Duodenal mucosa (tissue), 2 donors: ENCODE measurements around the gene RAB36.

Source experiments
- H3K27ac ChIP-seq: one replicate; pipeline ENCODE4 v1.7.0; 2013; ENCODE audit warnings: low read depth, low read length
- H3K27me3 ChIP-seq, 2 donors: one replicate each; pipeline ENCODE4 v1.7.0; 2013; ENCODE audit warnings: low read length in 2 of 2, control low read depth in 1 of 2; ENCODE audit not compliant: insufficient read depth in 2 of 2, control insufficient read depth in 1 of 2
- H3K36me3 ChIP-seq, 2 donors: one replicate each; pipeline ENCODE4 v1.7.0; 2013; ENCODE audit warnings: low read length in 2 of 2, control low read depth in 1 of 2; ENCODE audit not compliant: insufficient read depth in 2 of 2, control insufficient read depth in 1 of 2
- H3K4me1 ChIP-seq, 2 donors: one replicate each; pipeline ENCODE4 v1.7.0; 2013; ENCODE audit warnings: low read length in 2 of 2, control low read depth in 1 of 2; ENCODE audit not compliant: insufficient read depth in 2 of 2, control insufficient read depth in 1 of 2
- H3K4me3 ChIP-seq, 2 donors: one replicate each; pipeline ENCODE4 v1.7.0; 2013; ENCODE audit warnings: low read length in 2 of 2, low read depth in 1 of 2
- H3K9ac ChIP-seq, 2 donors: one replicate each; pipeline ENCODE4 v1.7.0; 2013; ENCODE audit warnings: low read length in 2 of 2, low read depth in 1 of 2
- H3K9me3 ChIP-seq, 2 donors: one replicate each; pipeline ENCODE4 v1.7.0; 2013; ENCODE audit warnings: low read length in 2 of 2, control low read depth in 1 of 2; ENCODE audit not compliant: control insufficient read depth in 1 of 2

Gene RAB36

GRCh38 chr22:23150762-23151161 lies 5.5 kb downstream of the RAB36 start:
- Histone ChIP-seq H3K9ac (no peak overlapping the region), H3K9me3 (no peaks in the 10 kb centered on the region), H3K36me3 (no peaks in the 10 kb centered on the region), H3K4me3 (no peak overlapping the region), H3K27ac (no peak overlapping the region), H3K27me3 (no peaks in the 10 kb centered on the region), H3K4me1 (peaks cover 2 to 5% of the 10 kb centered on the region in 2 donors)

- Histone ChIP-seq H3K4me1 (peaks cover 0 to 7% of the 10 kb centered on the region in 2 donors), H3K9me3 (no peaks in the 10 kb centered on the region), H3K27ac (no peak overlapping the region), H3K9ac (no peak overlapping the region), H3K4me3 (no peak overlapping the region), H3K27me3 (no peaks in the 10 kb centered on the region), H3K36me3 (no peaks in the 10 kb centered on the region)
These were observed 6.5 kb downstream of the RAB36 start for GRCh38 chr22:23151827-23152226.

- H3K9ac ChIP-seq: no peak overlapping the region
- H3K4me3 ChIP-seq: peak overlapping the region in 1 of 2 donors; percentile 13
- H3K27ac ChIP-seq: no peak overlapping the region
- no peaks in the 10 kb centered on the region for H3K27me3 ChIP-seq
- H3K36me3 ChIP-seq: no peaks in the 10 kb centered on the region
- H3K9me3 ChIP-seq: no peaks in the 10 kb centered on the region
- H3K4me1 ChIP-seq: peaks cover 0 to 13% of the 10 kb centered on the region in 2 donors
These were observed 7.2 kb downstream of the RAB36 start for GRCh38 chr22:23152238-23153114.

- Histone ChIP-seq H3K36me3 (no peaks in the 10 kb centered on the region), H3K4me3 (no peak overlapping the region), H3K9ac (no peak overlapping the region), H3K27ac (no peak overlapping the region), H3K9me3 (no peaks in the 10 kb centered on the region), H3K27me3 (no peaks in the 10 kb centered on the region), H3K4me1 (peaks cover 0 to 14% of the 10 kb centered on the region in 2 donors)
These were observed 8.7 kb downstream of the RAB36 start for GRCh38 chr22:23153994-23154393.

- Histone ChIP-seq H3K9ac (no peak overlapping the region), H3K27me3 (no peaks in the 10 kb centered on the region), H3K36me3 (no peaks in the 10 kb centered on the region), H3K4me3 (no peak overlapping the region), H3K4me1 (peaks cover 0 to 14% of the 10 kb centered on the region in 2 donors), H3K27ac (no peak overlapping the region), H3K9me3 (no peaks in the 10 kb centered on the region)
These were observed 9.2 kb downstream of the RAB36 start for GRCh38 chr22:23154461-23154860.

- no peak overlapping the region for H3K4me3 ChIP-seq
- H3K4me1 ChIP-seq: peaks cover 0 to 14% of the 10 kb centered on the region in 2 donors
- no peak overlapping the region for H3K9ac ChIP-seq
- H3K36me3 ChIP-seq: no peaks in the 10 kb centered on the region
- H3K9me3 ChIP-seq: no peaks in the 10 kb centered on the region
- no peak overlapping the region for H3K27ac ChIP-seq
- H3K27me3 ChIP-seq: no peaks in the 10 kb centered on the region
These were observed 9.9 kb downstream of the RAB36 start for GRCh38 chr22:23155143-23155542.

- no peak overlapping the region for H3K27ac ChIP-seq
- H3K9me3 ChIP-seq: no peaks in the 10 kb centered on the region
- H3K9ac ChIP-seq: no peak overlapping the region
- H3K4me1 ChIP-seq: peaks cover 0 to 14% of the 10 kb centered on the region in 2 donors
- H3K4me3 ChIP-seq: no peak overlapping the region
- no peaks in the 10 kb centered on the region for H3K27me3 ChIP-seq
- H3K36me3 ChIP-seq: no peaks in the 10 kb centered on the region
These were observed 10.6 kb downstream of the RAB36 start for GRCh38 chr22:23155831-23156230.

GRCh38 chr22:23156286-23156685 lies 11.0 kb downstream of the RAB36 start:
- Histone ChIP-seq H3K9ac (no peak overlapping the region), H3K4me3 (no peak overlapping the region), H3K27me3 (no peaks in the 10 kb centered on the region), H3K4me1 (peaks cover 0 to 14% of the 10 kb centered on the region in 2 donors), H3K36me3 (no peaks in the 10 kb centered on the region), H3K27ac (no peak overlapping the region), H3K9me3 (no peaks in the 10 kb centered on the region)

- H3K4me3 ChIP-seq: no peak overlapping the region
- no peak overlapping the region for H3K9ac ChIP-seq
- H3K27me3 ChIP-seq: no peaks in the 10 kb centered on the region
- H3K4me1 ChIP-seq: peaks cover 0 to 10% of the 10 kb centered on the region in 2 donors
- H3K27ac ChIP-seq: no peak overlapping the region
- H3K36me3 ChIP-seq: no peaks in the 10 kb centered on the region
- no peaks in the 10 kb centered on the region for H3K9me3 ChIP-seq
These were observed 12.6 kb downstream of the RAB36 start for GRCh38 chr22:23157560-23158515.
